HG03108 (cell line): Measurements from ENCODE around the gene SHISA6.
"Not testable (repeated sequence)": the region's sequence is repeated elsewhere in the genome, so short reads cannot be mapped to it uniquely, and the experiment has no call there.

Experiments
- ATAC-seq: cut with Tn5 transposase; IDR thresholded peaks from one replicate; pipeline ENCODE4 v1.9.1; 2021; ENCODE audit warnings: moderate library complexity; ENCODE audit not compliant: unreplicated experiment

Gene SHISA6

DNA sequence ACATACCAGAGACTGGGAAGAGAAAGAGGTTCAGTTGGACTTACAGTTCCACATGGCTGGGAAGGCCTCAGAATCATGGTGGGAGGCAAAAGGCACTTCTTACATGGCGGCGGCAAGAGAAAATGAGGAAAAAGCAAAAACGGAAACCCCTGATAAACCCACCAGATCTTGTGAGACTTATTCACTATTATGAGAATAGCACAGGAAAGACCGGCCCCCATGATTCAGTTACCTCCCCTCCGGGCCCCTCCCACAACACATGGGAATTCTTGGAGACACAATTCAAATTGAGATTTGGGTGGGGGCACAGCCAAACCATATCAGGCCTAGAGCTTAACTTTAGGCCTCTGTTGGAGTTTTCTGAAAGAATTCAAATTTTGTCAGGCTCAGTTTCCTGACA is 60.9 kb downstream of the SHISA6 start:
- not testable (repeated sequence) for ATAC-seq

DNA sequence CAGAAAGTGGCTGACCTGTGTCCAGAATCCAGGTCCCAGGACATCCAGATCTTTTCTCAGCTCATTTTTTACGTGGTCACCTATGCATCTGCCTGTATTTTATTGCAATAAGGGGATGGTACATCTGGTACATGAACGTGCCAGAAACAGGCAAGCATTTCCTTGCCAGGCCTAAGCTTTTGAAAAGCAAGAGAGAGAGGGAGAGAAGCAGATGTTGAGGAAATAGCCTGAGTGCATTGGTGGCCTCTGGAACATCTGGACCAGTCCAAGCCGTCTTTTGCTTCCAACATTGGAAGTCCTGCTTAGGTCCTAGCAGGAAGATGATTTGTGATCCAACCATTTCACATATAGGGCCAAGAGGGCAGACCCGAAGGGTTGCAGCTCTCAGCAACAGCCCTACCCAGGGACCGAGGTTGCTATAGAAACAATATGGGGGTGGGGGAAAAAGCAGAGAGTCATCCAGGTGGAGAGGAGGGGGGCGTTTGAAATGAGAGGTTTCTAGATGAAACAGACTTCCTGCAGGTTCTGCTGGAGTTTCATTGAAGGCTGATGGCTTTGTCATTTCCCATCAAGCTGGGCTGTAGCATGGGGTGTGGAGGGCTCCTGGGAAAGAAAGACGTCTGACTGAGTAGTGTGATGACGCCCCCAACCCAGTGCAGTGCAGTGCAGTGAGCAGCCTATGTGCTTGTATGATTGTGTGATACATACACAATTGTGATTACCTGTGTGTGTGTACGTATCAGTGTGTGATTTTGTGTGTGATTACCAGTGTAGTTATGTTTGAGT is 61.6 kb downstream of the SHISA6 start:
- ATAC-seq: no peak

DNA sequence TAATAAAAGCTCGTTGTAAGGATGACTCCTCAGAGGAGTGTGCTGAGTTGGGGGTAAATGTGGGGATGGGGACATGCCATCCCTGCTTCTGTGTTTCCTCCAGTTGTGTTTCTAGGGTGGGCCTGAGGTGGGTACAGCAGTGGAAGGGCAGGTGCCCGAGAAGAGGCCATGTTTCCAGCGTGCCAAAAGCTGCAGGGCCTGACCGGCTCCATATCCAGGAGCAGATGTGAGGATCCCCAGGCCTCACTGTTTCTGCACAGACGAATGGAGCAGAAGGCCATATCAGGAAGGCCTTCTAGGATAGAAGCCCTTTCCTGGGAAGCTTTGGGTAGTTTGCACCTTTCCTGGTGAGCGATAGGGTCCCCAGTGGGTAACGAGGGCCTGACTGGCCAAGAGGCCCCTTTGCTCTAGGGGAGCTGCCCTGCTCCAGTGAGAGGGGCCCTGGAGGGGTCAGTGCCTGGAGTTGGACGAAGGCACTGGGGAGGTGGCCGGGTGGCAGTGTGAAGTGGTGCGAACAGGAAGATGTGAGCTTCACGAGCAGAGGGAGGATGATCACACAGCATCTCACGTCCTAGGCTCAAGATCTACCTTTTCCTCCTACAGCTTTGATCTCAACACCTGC is 62.9 kb downstream of the SHISA6 start:
- no peak for ATAC-seq

DNA sequence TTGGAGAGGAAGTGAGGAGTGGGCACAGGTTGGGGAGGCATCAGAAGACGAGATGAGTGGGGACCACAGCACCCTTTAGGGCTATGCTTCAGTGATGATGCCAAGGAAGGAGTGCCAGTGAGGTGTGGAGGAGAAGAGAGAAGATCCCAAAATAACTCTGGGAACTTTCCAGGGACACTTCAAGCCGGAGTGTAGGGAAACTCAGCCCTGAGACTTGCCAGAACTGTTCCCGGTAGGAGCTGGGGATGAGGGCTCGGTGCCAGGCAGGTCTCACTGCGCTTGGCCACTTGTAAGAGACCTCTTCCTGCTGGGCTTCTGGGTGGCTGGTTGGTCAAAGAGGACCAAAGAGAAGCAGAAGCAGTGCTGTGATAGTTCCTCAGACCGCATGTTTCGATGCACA is 63.6 kb downstream of the SHISA6 start:
- no peak for ATAC-seq

DNA sequence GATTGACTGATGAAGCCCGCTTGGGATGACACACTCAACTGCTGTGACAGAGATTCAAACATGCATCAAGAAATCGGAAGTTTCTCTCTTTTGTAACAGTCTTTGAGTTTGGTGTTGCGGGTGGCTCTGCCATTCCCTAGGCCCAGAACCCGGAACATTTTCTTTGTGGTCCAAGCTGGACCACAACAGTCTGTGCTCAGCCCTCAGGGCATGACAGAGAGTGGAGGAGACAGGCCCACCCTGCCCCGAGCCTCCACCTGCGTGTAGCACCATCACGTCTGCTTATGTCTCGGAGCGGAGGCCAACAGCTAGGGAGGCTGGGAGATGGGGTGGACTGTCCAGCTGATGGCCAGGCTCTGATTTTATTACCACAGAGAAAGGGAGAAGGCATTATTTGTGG is 64.5 kb downstream of the SHISA6 start:
- no peak for ATAC-seq

DNA sequence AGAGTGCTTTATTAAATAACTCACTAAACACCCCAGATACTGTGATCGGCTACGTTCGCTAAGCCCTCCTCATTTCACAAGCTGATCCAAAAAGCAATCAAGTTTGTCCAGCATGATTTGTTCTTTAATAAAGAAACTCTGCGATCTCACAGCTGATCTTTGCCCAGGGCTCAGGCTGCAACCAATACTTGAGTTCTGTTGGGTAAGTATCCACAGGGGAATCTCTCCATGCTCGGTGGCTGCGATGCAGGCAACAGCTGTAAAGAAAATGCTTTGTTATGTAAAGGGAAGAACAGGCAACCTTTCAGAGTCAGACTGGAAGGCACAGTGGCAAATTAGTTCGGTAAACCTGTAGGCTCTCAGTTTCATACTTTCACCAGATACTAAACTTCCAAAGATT is 67.5 kb downstream of the SHISA6 start:
- no peak for ATAC-seq

DNA sequence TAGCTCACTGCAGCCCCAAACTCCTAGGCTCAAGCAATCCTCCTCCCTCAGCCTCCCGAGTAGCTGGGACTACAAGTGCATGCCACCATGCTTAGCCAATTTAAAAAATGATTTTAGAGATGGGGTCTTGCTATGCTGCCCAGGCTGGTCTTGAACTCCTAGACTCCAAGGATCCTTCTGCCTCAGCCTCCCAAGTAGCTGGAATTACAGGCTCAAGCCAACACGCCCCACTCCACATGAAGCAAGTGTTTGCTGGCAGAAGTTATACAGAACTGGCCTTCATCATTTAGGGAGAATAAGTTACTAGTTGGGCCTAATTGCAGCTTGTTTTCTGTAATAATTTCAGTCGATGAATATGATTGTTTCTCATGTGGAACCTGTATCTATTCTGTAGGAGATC is 68.0 kb downstream of the SHISA6 start:
- ATAC-seq: no peak

DNA sequence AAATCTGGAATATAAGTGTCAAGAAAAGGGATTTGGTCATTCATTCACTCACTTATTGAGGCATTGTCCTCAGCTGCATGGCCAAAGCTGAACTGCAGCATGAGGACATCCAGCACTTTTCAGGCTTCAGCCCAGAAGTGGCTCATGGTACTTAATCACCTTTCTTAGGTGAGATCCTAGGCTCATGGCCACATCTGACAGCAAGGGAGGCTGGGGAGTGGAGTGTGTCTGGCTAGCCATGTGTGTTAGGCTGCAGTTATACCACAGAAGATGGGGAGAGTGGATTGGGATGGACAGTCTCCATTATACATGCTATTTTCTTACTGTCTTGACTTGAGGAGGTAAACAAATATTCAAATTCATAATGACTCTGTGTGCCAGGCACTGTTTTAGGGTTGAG is 68.8 kb downstream of the SHISA6 start:
- ATAC-seq: no peak

DNA sequence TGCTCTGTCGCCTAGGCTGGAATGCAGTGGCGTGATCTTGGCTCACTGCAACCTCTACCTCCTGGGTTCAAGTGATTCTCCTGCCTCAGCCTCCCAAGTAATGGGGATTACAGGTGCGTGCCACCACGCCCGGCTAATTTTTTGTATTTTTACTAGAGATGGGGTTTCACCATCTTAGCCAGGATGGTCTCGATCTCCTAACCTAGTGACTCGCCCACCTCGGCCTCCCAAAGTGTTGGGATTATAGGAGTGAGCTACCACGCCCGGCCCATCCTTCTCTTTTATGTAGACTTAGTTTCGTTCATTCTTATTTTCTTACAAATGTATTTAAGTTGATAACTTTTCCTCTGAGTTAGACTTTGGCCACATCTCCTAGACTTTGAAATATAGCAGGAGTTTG is 75.4 kb downstream of the SHISA6 start:
- not testable (repeated sequence) for ATAC-seq

DNA sequence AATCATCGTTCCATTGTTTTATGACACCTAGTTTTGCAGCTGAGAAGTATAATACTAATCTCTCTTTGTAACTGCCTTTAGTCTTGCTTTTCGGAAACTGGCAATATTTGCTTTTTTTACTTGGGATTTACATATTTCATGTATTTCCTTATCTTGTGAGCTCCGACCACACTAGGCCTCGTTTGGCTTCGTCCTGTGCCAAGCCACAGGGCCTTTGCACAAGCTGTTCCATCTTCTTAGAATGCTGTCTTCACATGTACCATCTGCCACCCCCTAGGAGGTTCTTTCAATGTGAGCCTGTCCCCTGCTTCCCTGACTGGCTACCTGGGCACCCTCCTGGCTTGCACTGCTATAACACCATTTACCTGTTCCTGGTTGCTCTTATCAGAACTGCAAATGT is 77.2 kb downstream of the SHISA6 start:
- ATAC-seq: no peak

DNA sequence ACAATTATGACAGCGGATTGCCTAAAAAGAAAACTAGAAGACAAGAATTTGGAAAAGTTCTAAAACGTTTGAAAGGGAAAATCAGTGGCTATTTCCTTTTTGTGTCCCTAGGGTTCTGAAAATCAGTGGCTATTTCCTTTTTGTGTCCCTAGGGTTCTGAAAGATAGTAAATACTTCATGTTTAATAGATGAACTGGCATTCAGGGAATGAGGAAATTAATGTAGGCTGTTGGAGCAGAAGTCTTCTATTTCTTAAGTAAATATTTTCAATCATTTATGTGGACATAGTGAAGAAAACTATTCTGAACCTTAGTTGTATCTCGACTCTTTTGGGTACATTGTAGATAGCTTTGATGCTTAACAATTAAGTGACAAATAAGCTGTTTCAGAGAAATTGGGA is 78.9 kb downstream of the SHISA6 start:
- ATAC-seq: no peak

DNA sequence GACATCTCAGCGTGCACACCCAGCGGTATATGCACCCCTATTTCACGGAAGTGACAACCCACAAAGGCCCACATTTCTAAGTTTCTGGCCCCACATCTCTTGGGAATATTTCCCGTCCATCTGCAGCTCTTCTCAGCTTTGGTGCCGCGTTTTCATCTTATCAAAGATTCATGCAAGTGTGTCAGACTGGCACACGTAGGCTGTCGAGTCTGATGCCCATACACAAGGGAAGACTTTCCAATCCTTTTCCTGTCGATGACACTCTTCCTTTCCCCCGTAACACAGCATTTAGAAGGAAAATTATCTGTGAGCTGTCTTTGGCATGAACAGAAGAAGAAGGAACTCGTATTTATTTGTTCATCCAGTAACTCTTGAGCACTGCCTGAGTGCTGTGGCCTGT is 83.0 kb downstream of the SHISA6 start:
- no peak for ATAC-seq

DNA sequence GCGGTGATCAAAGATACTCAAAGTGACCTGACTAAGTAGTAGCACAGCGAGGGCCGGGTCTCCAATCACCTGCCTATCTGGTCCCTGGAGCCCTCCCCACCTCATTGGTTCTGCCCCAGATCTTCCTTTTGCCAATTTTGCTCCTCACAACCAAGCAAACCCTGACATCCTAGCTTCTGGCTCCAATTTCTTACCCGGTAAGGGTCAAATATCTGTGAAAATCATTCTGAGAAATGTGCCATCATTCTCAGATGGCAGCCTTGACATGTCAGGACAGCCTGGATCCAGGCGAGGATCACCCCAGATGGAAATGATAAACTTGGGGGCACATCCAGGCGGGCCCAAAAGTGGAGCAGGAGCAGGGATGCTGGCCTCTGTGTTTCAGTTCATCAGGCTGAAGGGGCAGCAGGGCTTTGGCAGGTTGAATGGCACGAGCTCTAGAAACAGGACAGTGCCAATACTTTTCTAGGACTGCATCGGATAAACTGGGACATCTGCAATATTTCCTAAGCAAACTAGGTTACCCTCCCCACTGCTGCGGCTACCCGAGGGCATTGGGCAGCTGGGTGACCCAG is 83.9 kb downstream of the SHISA6 start:
- no peak for ATAC-seq

DNA sequence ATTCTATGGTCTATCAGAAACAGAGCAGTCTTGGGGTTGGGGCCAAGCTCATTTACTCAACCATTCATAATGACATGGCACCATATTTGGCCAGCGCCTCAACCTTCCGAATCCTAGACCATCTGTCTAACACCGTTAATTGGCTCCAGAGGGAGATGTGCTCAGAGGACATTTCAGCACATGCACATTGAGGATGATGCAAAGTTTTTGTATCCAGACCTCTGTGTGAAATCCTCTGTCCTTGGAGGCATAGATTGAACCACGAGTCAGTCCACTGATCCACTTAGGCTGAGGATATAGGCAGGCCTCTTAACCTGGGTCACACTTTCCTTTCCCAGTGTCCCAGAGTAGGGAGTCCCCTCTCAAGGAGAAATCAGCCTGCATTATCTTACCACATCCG is 85.5 kb downstream of the SHISA6 start:
- no peak for ATAC-seq

DNA sequence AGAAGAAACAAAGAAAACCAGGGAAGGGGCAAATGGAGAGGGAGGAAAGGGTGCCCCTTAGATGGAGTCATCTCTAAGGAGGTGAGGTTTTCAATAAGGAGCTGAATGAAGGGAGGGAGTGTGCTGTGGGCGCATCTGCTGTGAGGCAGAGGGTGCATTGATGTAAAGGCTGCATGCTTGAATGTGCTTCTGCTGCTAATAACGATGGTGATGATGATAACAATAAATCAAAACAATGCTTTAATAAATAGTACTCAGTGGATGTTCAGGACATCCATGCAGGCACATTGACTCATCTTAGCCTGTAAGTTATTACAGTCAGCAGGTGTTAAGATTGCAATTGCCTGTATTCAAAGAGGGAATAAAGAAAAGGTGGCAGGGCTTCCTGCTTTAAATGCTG is 87.8 kb downstream of the SHISA6 start:
- no peak for ATAC-seq

DNA sequence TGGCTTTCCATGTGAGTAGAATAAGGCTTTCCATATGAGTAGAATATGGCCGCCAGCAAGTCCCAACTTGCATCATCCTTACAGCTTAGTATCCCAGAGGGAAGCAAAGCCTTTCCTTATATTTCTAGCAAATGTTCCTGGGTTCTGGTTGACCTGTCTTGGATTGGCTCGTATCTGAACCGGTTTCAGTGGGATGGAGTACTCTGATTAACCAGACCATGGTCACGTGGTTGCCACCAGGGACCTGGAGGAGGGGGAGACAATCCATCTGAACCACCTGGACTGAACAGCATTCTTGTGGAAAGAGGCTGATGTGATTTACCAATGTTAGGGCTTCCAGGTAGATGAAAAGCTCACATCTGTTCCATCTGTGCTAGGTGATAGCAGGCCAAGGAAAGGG is 89.0 kb downstream of the SHISA6 start:
- no peak for ATAC-seq

DNA sequence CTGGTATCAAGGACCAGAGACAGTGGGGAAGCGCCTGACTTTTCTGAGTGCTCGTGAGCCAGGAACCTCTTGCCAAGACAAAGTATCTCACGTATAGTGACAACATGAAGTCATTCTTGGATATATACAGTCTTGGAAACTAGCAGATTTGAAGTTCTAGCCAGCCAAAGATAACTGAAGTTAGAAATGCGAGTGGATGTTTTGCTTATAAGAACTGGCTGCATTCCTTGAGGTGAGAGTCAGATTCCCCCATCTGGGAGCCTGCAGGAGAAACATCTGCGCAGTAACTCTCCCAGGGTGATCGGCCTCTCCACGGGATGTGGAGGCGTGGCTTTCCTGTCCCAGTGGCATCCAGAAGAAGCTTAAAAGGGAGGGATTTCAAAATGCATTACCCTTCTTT is 89.8 kb downstream of the SHISA6 start:
- no peak for ATAC-seq

DNA sequence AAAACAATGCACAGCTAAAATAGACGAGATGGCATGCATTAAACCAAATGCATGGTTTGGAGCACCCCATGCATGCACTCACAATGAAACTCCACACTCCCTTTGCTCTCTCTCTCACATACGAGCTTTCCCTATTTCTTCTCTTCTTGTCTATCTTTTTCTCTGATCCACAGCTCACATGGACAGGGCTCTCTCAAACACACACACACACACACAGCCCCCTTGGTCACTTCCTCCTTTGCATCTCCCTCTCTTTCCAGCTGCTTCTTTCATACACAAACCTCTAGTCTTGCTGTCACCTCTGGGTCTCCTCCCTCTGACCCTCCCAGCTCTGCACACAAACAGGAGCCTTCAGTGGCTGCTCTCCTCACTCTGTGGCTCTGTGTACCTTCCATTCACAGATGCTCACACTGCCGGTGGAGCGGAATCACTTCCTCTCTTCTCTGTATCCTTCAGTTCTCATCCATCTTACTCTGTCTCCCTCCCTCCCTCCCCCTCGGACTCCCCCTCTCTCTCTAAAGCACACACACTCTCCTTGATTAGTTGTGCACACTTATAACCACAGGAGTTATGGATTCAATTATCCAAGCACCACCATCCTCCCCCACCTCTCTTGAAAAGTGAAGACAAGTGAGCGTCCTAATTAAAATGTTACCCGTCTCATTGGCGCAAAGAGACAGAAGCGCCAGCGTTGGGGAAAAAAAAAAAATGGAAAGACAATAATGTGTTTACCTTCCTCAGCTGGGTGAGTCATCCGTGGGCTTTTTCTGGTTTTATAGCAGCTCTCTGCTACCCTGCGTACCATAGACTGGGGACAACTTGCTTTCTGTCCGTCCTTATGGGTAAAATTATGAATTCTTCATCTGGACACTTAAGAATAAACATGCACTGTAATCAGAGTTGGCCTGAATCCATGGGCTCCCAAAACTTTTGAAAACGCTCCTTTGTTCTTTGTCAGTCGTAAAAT is 90.8 kb downstream of the SHISA6 start:
- no peak for ATAC-seq

DNA sequence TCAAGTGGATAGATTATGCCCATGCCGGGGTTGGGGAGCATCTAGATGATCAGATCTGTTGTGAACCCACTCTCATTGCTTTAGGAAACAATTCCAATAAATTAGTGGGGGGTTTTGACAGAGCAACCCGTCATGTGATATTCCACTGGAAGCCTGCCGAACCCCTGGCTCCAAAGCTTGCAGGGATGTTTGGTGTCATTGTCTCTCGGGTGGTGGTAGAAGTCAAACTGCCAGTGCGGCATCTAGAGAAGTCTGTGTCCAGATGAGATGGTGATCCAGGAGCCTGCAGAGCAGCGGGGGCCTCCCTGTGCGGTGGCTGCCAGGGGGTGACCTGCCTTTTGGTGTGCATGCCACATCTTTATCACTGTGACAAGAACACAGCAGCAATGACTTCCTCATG is 91.7 kb downstream of the SHISA6 start:
- ATAC-seq: no peak

DNA sequence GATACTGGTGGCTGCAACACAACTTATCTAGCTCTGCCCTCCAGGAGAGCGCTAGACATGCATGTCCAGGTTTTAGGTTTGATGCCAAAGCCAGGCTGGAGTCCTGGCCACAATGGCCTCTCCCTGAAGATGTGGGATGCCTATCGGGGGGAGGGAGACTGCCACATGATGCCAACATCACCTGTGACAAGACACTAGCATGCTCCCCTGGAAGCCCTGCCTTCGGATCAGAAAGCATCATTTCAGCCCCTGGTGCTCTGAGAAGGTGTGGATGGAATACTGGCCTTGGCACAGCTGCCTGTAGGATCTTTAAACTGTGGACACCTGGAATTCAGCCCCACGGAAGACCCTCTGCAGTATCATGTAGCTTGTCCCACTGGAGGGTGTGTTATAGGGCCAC is 93.5 kb downstream of the SHISA6 start:
- ATAC-seq: no peak

DNA sequence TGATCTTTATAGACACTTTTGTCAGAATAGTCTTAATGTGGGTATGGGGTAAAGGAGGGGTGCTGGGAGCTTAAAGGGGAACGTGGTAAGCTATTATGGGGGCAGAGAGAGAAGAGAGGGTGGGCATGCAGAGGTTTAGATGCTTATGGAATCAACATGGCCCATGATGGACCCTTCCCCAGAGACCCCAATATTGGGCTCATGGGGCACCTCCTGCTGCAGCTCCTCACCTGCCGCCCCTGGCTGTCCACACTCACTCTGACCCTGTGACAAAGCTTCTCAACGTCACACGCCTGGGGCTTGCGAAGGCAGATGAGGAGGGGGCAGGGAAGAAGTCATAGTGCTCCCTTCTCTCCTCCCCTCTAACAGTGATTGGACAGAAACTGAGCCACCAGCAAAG is 95.3 kb downstream of the SHISA6 start:
- no peak for ATAC-seq
